Central memory CD8-positive, alpha-beta T cell (primary cell): Measurements from ENCODE around the gene FNDC3B.
A peak's percentile ranks its signal among the peaks of the same experiment; 100 is the strongest.

Experiments used
- ATAC-seq: fragments of 150-1000 bp; cut with Tn5 transposase; replicated peaks from 2 replicates; pipeline ENCODE4 v1.10.0; 2022; ENCODE audit warnings: mild to moderate bottlenecking, moderate FRiP score, moderate number of reproducible peaks; ENCODE audit not compliant: poor library complexity, severe bottlenecking; ENCODE audit errors: extremely low read depth
- DNase-seq, 2 donors: peaks; one replicate each; pipeline ENCODE4 v3.0.0; 2021; ENCODE audit warnings: low spot score in 2 of 2
- H3K27ac Mint-ChIP-seq: one replicate; pipeline ENCODE4 v1.8.0; 2022; ENCODE audit warnings: low read depth, mild to moderate bottlenecking, moderate library complexity, mixed read lengths
- H3K27me3 Mint-ChIP-seq: one replicate; pipeline ENCODE4 v1.8.0; 2022; ENCODE audit warnings: mixed read lengths
- H3K36me3 Mint-ChIP-seq: one replicate; pipeline ENCODE4 v1.8.0; 2022; ENCODE audit warnings: mild to moderate bottlenecking, moderate library complexity, mixed read lengths; ENCODE audit not compliant: insufficient read depth
- H3K4me1 Mint-ChIP-seq: one replicate; pipeline ENCODE4 v1.8.0; 2022; ENCODE audit warnings: mixed read lengths
- H3K4me3 Mint-ChIP-seq: one replicate; pipeline ENCODE4 v1.8.0; 2022; ENCODE audit warnings: mild to moderate bottlenecking, moderate library complexity, mixed read lengths
- H3K9me3 Mint-ChIP-seq: one replicate; pipeline ENCODE4 v1.8.0; 2022; ENCODE audit warnings: mixed read lengths

The FNDC3B gene

GRCh38 chr3:172065527-172065926 lies 26.1 kb downstream of the FNDC3B start:
- DNase-seq (no peak), ATAC-seq (no peak)
- no peak overlapping the region for H3K27ac Mint-ChIP-seq

GRCh38 chr3:172065967-172066762 lies 26.8 kb downstream of the FNDC3B start:
- no peak for ATAC-seq
- Mint-ChIP-seq H3K4me3 (no peak overlapping the region), H3K9me3 (no peaks in the 10 kb centered on the region), H3K36me3 (peaks cover 2% of the 10 kb centered on the region), H3K4me1 (peaks cover 18% of the 10 kb centered on the region), H3K27me3 (no peaks in the 10 kb centered on the region), H3K27ac (no peak overlapping the region)
- DNase-seq = no peak

More at GRCh38 chr3:172065527-172065926, 26.1 kb downstream of the FNDC3B start:
- Mint-ChIP-seq H3K9me3 (no peaks in the 10 kb centered on the region), H3K27me3 (no peaks in the 10 kb centered on the region), H3K36me3 (peaks cover 2% of the 10 kb centered on the region), H3K4me1 (peaks cover 18% of the 10 kb centered on the region), H3K4me3 (no peak overlapping the region)

GRCh38 chr3:172066880-172067796 lies 27.8 kb downstream of the FNDC3B start:
- H3K9me3 Mint-ChIP-seq = no peaks in the 10 kb centered on the region
- H3K27ac Mint-ChIP-seq = no peak overlapping the region
- H3K4me3 Mint-ChIP-seq = peak overlapping the region; percentile 9

GRCh38 chr3:172067837-172068440 lies 28.6 kb downstream of the FNDC3B start:
- Mint-ChIP-seq H3K36me3 (peaks cover 2% of the 10 kb centered on the region), H3K4me1 (peaks cover 18% of the 10 kb centered on the region), H3K27ac (no peak overlapping the region), H3K27me3 (no peaks in the 10 kb centered on the region), H3K9me3 (no peaks in the 10 kb centered on the region), H3K4me3 (no peak overlapping the region)
- ATAC-seq (no peak), DNase-seq (no peak)

More at GRCh38 chr3:172066880-172067796, 27.8 kb downstream of the FNDC3B start:
- no peak for DNase-seq
- Mint-ChIP-seq H3K36me3 (peaks cover 2% of the 10 kb centered on the region), H3K27me3 (no peaks in the 10 kb centered on the region), H3K4me1 (peaks cover 18% of the 10 kb centered on the region)
- ATAC-seq = no peak

- no peak overlapping the region for H3K27ac Mint-ChIP-seq
- no peak for DNase-seq
- no peaks in the 10 kb centered on the region for H3K27me3 Mint-ChIP-seq
- H3K4me3 Mint-ChIP-seq = no peak overlapping the region
- no peaks in the 10 kb centered on the region for H3K9me3 Mint-ChIP-seq
- H3K36me3 Mint-ChIP-seq = peaks cover 2% of the 10 kb centered on the region
- H3K4me1 Mint-ChIP-seq = peaks cover 18% of the 10 kb centered on the region
- no peak for ATAC-seq
These were observed 29.6 kb downstream of the FNDC3B start for GRCh38 chr3:172068977-172069376.

- no peaks in the 10 kb centered on the region for H3K27me3 Mint-ChIP-seq
- no peaks in the 10 kb centered on the region for H3K9me3 Mint-ChIP-seq
- H3K27ac Mint-ChIP-seq = no peak overlapping the region
- no peak overlapping the region for H3K4me3 Mint-ChIP-seq
- peaks cover 2% of the 10 kb centered on the region for H3K36me3 Mint-ChIP-seq
- ATAC-seq (no peak), DNase-seq (no peak)
- peaks cover 18% of the 10 kb centered on the region for H3K4me1 Mint-ChIP-seq
These were observed 30.1 kb downstream of the FNDC3B start for GRCh38 chr3:172069478-172069877.

- ATAC-seq = no peak
- Mint-ChIP-seq H3K27me3 (no peaks in the 10 kb centered on the region), H3K4me1 (peaks cover 18% of the 10 kb centered on the region), H3K4me3 (no peak overlapping the region), H3K36me3 (no peaks in the 10 kb centered on the region), H3K9me3 (no peaks in the 10 kb centered on the region), H3K27ac (no peak overlapping the region)
- no peak for DNase-seq
These were observed 30.9 kb downstream of the FNDC3B start for GRCh38 chr3:172070269-172070668.

GRCh38 chr3:172070802-172071201 lies 31.4 kb downstream of the FNDC3B start:
- Mint-ChIP-seq H3K27ac (no peak overlapping the region), H3K4me1 (peaks cover 16% of the 10 kb centered on the region), H3K27me3 (no peaks in the 10 kb centered on the region), H3K36me3 (no peaks in the 10 kb centered on the region), H3K9me3 (no peaks in the 10 kb centered on the region), H3K4me3 (no peak overlapping the region)
- ATAC-seq = no peak
- no peak for DNase-seq

GRCh38 chr3:172071780-172072330 lies 32.5 kb downstream of the FNDC3B start:
- Mint-ChIP-seq H3K27me3 (no peaks in the 10 kb centered on the region), H3K9me3 (no peaks in the 10 kb centered on the region), H3K4me1 (peaks cover 11% of the 10 kb centered on the region), H3K27ac (no peak overlapping the region), H3K36me3 (no peaks in the 10 kb centered on the region), H3K4me3 (no peak overlapping the region)
- ATAC-seq (no peak), DNase-seq (no peak)

GRCh38 chr3:172072543-172072942 lies 33.2 kb downstream of the FNDC3B start:
- Mint-ChIP-seq H3K9me3 (no peaks in the 10 kb centered on the region), H3K27ac (no peak overlapping the region), H3K27me3 (no peaks in the 10 kb centered on the region), H3K4me3 (no peak overlapping the region), H3K36me3 (peaks cover 2% of the 10 kb centered on the region), H3K4me1 (peaks cover 6% of the 10 kb centered on the region)
- ATAC-seq (no peak), DNase-seq (no peak)

GRCh38 chr3:172073262-172073915 lies 34.0 kb downstream of the FNDC3B start:
- H3K27me3 Mint-ChIP-seq = no peaks in the 10 kb centered on the region
- peaks cover 2% of the 10 kb centered on the region for H3K36me3 Mint-ChIP-seq
- H3K9me3 Mint-ChIP-seq = no peaks in the 10 kb centered on the region
- H3K4me3 Mint-ChIP-seq = no peak overlapping the region
- H3K27ac Mint-ChIP-seq = no peak overlapping the region
- H3K4me1 Mint-ChIP-seq = no peaks in the 10 kb centered on the region
- no peak for ATAC-seq
- no peak for DNase-seq

GRCh38 chr3:172074032-172074431 lies 34.7 kb downstream of the FNDC3B start:
- no peak overlapping the region for H3K27ac Mint-ChIP-seq
- H3K27me3 Mint-ChIP-seq = no peaks in the 10 kb centered on the region
- no peak for DNase-seq
- H3K4me3 Mint-ChIP-seq = no peak overlapping the region
- no peaks in the 10 kb centered on the region for H3K9me3 Mint-ChIP-seq
- H3K4me1 Mint-ChIP-seq = peaks cover 1% of the 10 kb centered on the region
- peaks cover 2% of the 10 kb centered on the region for H3K36me3 Mint-ChIP-seq
- ATAC-seq = no peak
